Measurements from ENCODE around the gene AFAP1. TPM values are rescaled to one million over a fixed set of nuclear protein-coding genes. Genes with fewer than 3 reads are reported as not detected.
A peak's percentile ranks its signal among the peaks of the same experiment; 100 is the strongest.

AFAP1 gene
- total and polyA plus RNA-seq, 12 donors: 2.9 to 8.9 (median 5.8) TPM

DNA sequence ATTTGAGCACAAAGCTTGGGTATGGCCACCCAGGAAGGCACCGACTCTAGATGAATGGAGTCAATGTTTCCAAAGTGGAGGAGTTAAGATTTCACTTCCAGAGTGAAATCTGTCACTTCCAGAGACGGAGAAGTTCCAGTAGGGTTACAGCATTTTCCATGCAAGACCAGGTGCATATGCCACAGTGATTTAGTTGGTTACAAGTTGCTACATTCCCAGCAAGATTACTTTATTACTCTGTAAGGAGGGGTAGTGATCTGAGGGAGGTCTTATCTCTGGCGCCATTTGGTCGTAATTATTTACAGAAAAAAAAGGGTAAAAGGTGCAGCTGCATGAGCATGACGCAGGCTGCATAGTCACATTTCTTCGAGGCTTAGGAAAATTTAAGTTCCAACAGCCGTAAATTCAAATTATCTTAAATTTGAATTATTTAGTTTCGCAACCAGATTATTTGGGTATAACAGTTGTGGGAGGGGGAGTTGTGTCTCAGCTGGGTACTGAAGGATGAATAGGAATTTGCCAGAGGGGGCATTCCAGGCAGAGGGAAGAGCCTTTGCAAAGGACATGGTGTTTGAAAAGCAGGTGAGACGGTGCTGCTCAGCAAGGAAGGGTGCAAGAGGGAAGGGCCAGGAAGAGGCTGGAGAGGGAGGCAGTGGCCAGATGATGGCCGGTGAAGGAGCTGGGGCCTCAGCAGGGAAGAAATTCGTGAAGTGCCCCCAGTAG lies 17.4 kb upstream of the AFAP1 start:
- Histone ChIP-seq H3K4me3 (no peak overlapping the region), H3K36me3 (no peaks in the 10 kb centered on the region), H3K27me3 (no peaks in the 10 kb centered on the region), H3K27ac (peak overlapping the region in 1 of 10 donors; percentile 47), H3K4me1 (peaks cover 0 to 23% (median 5%) of the 10 kb centered on the region in 9 donors), H3K9me3 (peaks cover 0 to 11% (median 0%) of the 10 kb centered on the region in 11 donors)
- intact Hi-C loops (cut with DNase I): no loop called here
- WGBS, 2 donors: 87 to 92% methylated on average over 11 of the region's 11 CpGs
- no peak for TF ChIP-seq CTCF (IDR thresholded peaks at IDR 0.05)
- no peak for DNase-seq
- ATAC-seq: no peak

DNA sequence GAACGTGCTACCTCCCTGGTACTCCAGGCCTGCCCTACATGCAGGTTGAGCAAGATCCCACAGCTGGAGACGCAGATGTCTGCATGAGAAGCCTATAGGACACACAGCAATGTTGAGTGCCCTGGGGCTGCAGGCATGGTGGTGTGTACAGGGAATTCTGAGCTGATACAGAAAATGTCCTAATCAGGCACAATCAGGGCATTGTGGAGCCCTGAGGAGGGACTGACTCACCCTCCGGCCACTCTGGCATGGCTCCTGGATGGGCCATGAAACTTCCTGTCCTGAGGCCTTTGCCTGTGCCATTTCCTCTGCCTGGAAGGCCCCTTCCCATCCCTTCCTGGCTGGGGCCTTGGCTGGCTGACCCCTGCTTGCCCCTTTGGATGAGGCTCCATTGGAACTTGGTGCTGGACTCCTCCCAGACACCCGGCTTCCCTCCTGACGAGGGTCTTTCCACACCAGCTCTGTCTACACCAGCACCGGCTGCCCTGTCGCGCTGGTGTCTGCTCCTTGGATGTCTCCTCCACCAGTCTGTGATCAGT lies 16.7 kb upstream of the AFAP1 start:
- peaks cover 0 to 23% (median 5%) of the 10 kb centered on the region in 9 donors for H3K4me1 ChIP-seq
- TF ChIP-seq CTCF (IDR thresholded peaks at IDR 0.05): no peak
- H3K27ac ChIP-seq: peak overlapping the region in 1 of 10 donors; percentile 47
- no peaks in the 10 kb centered on the region for H3K36me3 ChIP-seq
- WGBS, 2 donors: 72 to 79% methylated on average over 8 of the region's 8 CpGs
- H3K4me3 ChIP-seq: no peak overlapping the region
- no peak for DNase-seq
- H3K9me3 ChIP-seq: peaks cover 0 to 11% (median 0%) of the 10 kb centered on the region in 11 donors
- peak in 7 of 8 donors; percentile 32 to 66 (median 50) for ATAC-seq
- intact Hi-C loops (cut with DNase I): no loop called here
- no peaks in the 10 kb centered on the region for H3K27me3 ChIP-seq

- no peaks in the 10 kb centered on the region for H3K36me3 ChIP-seq
- no peak for TF ChIP-seq CTCF (IDR thresholded peaks at IDR 0.05)
- no peaks in the 10 kb centered on the region for H3K27me3 ChIP-seq
- peaks cover 0 to 14% (median under 1%) of the 10 kb centered on the region in 9 donors for H3K4me1 ChIP-seq
- ATAC-seq (peak in 5 of 8 donors; percentile 16 to 77 (median 46)), DNase-seq (no peak)
- H3K9me3 ChIP-seq: peaks cover 0 to 11% (median 0%) of the 10 kb centered on the region in 11 donors
- intact Hi-C loops (cut with DNase I): no loop called here
- H3K4me3 ChIP-seq: no peak overlapping the region
- no peak overlapping the region for H3K27ac ChIP-seq
- 42 to 62% methylated on average over 4 of the region's 4 CpGs for WGBS, 2 donors
Observed at GRCh38 chr4:7955393-7955792, 15.7 kb upstream of the AFAP1 start.

- 95% methylated on average over 9 of the region's 9 CpGs for WGBS, 2 donors
Observed at GRCh38 chr4:7952615-7953014, 13.0 kb upstream of the AFAP1 start.

More at GRCh38 chr4:7952615-7953014, 13.0 kb upstream of the AFAP1 start:
- H3K9me3 ChIP-seq: peaks cover 0 to 11% (median 0%) of the 10 kb centered on the region in 11 donors
- H3K27me3 ChIP-seq: no peaks in the 10 kb centered on the region
- no peak overlapping the region for H3K4me3 ChIP-seq
- H3K36me3 ChIP-seq: no peaks in the 10 kb centered on the region
- H3K27ac ChIP-seq: no peak overlapping the region
- intact Hi-C loops (cut with DNase I): no loop called here
- no peak for TF ChIP-seq CTCF (IDR thresholded peaks at IDR 0.05)
- H3K4me1 ChIP-seq: peaks cover 0 to 10% (median 0%) of the 10 kb centered on the region in 9 donors
- no peak for DNase-seq
- ATAC-seq: no peak
